HepG2 (cell line): ENCODE results near the gene SIRT6. TPM values are rescaled to one million over a fixed set of nuclear protein-coding genes. Genes with fewer than 3 reads are reported as not detected.
A peak's percentile ranks its signal among the peaks of the same experiment; 100 is the strongest.
"Not testable (repeated sequence)": the region's sequence is repeated elsewhere in the genome, so short reads cannot be mapped to it uniquely, and the experiment has no call there.

ENCODE experiments used
- ATAC-seq: fragments of 200-7000 bp; cut with Tn5 transposase; 3 replicates; pipeline ENCODE4 v1.9.1; 2020; ENCODE audit warnings: mild to moderate bottlenecking, moderate library complexity
- BruUV-seq: library from RNA; stranded (reverse); fragments of 400-500 nt; replicated peaks from 2 replicates; lab custom pipeline; 2021; lab: Mats Ljungman, UMichigan
- CTCF ChIA-PET: fragments of 300-600 bp; formaldehyde crosslinking; extraction: SDS; loops from one replicate; lab custom pipeline; 2021; ENCODE audit warnings: low total read pairs, inconsistent platforms, low intra/inter-chr PET ratio; lab: Yijun Ruan, JAX
- POLR2A ChIA-PET: fragments of 350-600 bp; sonication (Branson Sonifier 250); formaldehyde crosslinking; loops from one replicate; lab custom pipeline; 2020; ENCODE audit warnings: antibody characterized with exemption, inconsistent platforms; lab: Yijun Ruan, JAX
- DNase-seq: peaks from one replicate; pipeline ENCODE4 v3.0.0-alpha.2; 2015; ENCODE audit warnings: low spot score
- FAIRE-seq: peaks from 3 replicates; lab custom pipeline; 2011; peaks lifted over from hg19 to GRCh38; lab: Jason Lieb, UNC
- H2AFZ ChIP-seq: one replicate; pipeline ENCODE4 v1.6.1; 2011; ENCODE audit warnings: low read length, inconsistent platforms
- H3K27ac ChIP-seq: fragments of 300-600 bp; 3 replicates; pipeline ENCODE4 v1.8.0; 2011; ENCODE audit warnings: mixed run types, mild to moderate bottlenecking, mixed read lengths, low read length, inconsistent platforms; ENCODE audit not compliant: insufficient read depth; ENCODE audit errors: extremely low read length
- H3K27me3 ChIP-seq, 2 experiments: fragments of 200-600 bp in 1 of 2; 2 replicates in 1 of 2; 3 replicates in 1 of 2; pipeline versions ENCODE4 v1.6.0 to v1.8.0; 2011; ENCODE audit warnings: low read length in 2 of 2, mild to moderate bottlenecking in 2 of 2, moderate library complexity in 2 of 2, inconsistent platforms in 1 of 2; ENCODE audit not compliant: insufficient read depth in 2 of 2, control insufficient read depth in 1 of 2
- H3K36me3 ChIP-seq, 2 experiments: fragments of 200-600 bp in 1 of 2; replicated peaks in 1 of 2; 2 replicates in 1 of 2; 3 replicates in 1 of 2; pipeline versions ENCODE4 v1.5.1 to v1.8.0; 2011; ENCODE audit warnings: low read length in 2 of 2, inconsistent platforms in 1 of 2; ENCODE audit not compliant: insufficient read depth in 2 of 2, control insufficient read depth in 1 of 2
- H3K4me1 ChIP-seq: 2 replicates; pipeline ENCODE4 v1.5.1; 2012; ENCODE audit warnings: low read length, inconsistent platforms; ENCODE audit not compliant: insufficient read depth
- H3K4me2 ChIP-seq: 2 replicates; pipeline ENCODE4 v1.6.0; 2011; ENCODE audit warnings: low read depth, low read length, inconsistent platforms
- H3K4me3 ChIP-seq, 3 experiments: fragments of 200-600 bp in 1 of 3; sonication (generic), shearing (Covaris generic) in 1 of 3; replicated peaks in 1 of 3; 2 replicates each; pipeline ENCODE4 v1.5.1; 2011 to 2016; ENCODE audit warnings: low read length in 3 of 3, inconsistent platforms in 2 of 3, low read depth in 2 of 3, mild to moderate bottlenecking in 2 of 3, control low read depth in 1 of 3, mixed read lengths in 1 of 3; ENCODE audit not compliant: insufficient read depth in 1 of 3
- H3K79me2 ChIP-seq: one replicate; pipeline ENCODE4 v1.6.1; 2011; ENCODE audit warnings: low read length, inconsistent platforms; ENCODE audit not compliant: insufficient read depth
- H3K9ac ChIP-seq: 2 replicates; pipeline ENCODE4 v1.6.0; 2011; ENCODE audit warnings: mild to moderate bottlenecking, low read depth, low read length, inconsistent platforms; ENCODE audit not compliant: insufficient read depth
- H3K9me3 ChIP-seq: 2 replicates; pipeline ENCODE4 v1.5.1; 2012; ENCODE audit warnings: mild to moderate bottlenecking, low read length
- H4K20me1 ChIP-seq: 2 replicates; pipeline ENCODE4 v1.6.0; 2011; ENCODE audit warnings: inconsistent platforms, mild to moderate bottlenecking, low read length, moderate library complexity; ENCODE audit not compliant: insufficient read depth
- MTA3 ChIP-seq: sonication (generic); formaldehyde crosslinking; IDR thresholded peaks from 2 replicates; pipeline ENCODE4 v1.4.0; 2020; ENCODE audit warnings: missing genetic modification reagents
- ZMAT5 ChIP-seq: sonication (generic); formaldehyde crosslinking; IDR thresholded peaks from 2 replicates; pipeline ENCODE4 v1.5.0; 2020; ENCODE audit warnings: mild to moderate bottlenecking, low read depth, missing genetic modification reagents, borderline replicate concordance
- ZNF275 ChIP-seq: sonication (generic); formaldehyde crosslinking; IDR thresholded peaks from 2 replicates; pipeline ENCODE4 v1.8.0; 2022; ENCODE audit warnings: missing genetic modification reagents, mild to moderate bottlenecking, inconsistent platforms, borderline replicate concordance
- ZNF292 ChIP-seq: sonication (generic); formaldehyde crosslinking; IDR thresholded peaks from 2 replicates; pipeline ENCODE4 v1.8.1; 2022; ENCODE audit warnings: mild to moderate bottlenecking, low read depth, missing genetic modification reagents, borderline replicate concordance
- ZNF556 ChIP-seq: sonication (generic); formaldehyde crosslinking; IDR thresholded peaks from 2 replicates; pipeline ENCODE4 v1.4.0; 2020; ENCODE audit warnings: mild to moderate bottlenecking, missing genetic modification reagents, borderline replicate concordance
- ZNF629 ChIP-seq: sonication (generic); formaldehyde crosslinking; conservative IDR thresholded peaks from 2 replicates; pipeline ENCODE4 v1.5.0; 2020; ENCODE audit warnings: missing genetic modification reagents
- WGBS: methylation state at CpG from one replicate; pipeline ENCODE4 v1.1.6; 2017; ENCODE audit warnings: low lambda C conversion rate; 5-methylcytosine and 5-hydroxymethylcytosine counted together
- in situ Hi-C: cut with HindIII; loops from 2 replicates; pipeline ENCODE4 v1.10.0; 2017; ENCODE audit warnings: low pct_unique_long_range_greater_than_20kb; ENCODE audit not compliant: extremely low pct_ligation_motif_present
- intact Hi-C: fragments of 100-400 bp; cut with micrococcal nuclease; formaldehyde crosslinking; loops from one replicate; pipeline ENCODE4 v1.10.0; 2022; ENCODE audit not compliant: unreplicated experiment
- polyA plus RNA-seq, 8 experiments: library from polyadenylated mRNA; depleted of rRNA in 3 of 8; stranded (reverse) in 7 of 8; unstranded in 1 of 8; fragments of >200 nt; fragmentation: Illumina TruSeq in 4 of 8; extraction: Trizol in 4 of 8; gene quantifications; 2 replicates each; pipeline versions ENCODE4 v1.2.1 to v1.2.3, GENCODE V29; 2011 to 2016; ENCODE audit warnings: low read depth in 4 of 8, missing spikeins in 1 of 8, mixed read lengths in 1 of 8; ENCODE audit not compliant: insufficient read depth in 1 of 8
- total RNA-seq, 5 experiments: library from RNA; depleted of rRNA; stranded (reverse); fragments of >200 nt; fragmentation: Illumina TruSeq; extraction: Trizol; gene quantifications; 2 replicates each; pipeline ENCODE4 v1.2.3, GENCODE V29; 2016; ENCODE audit warnings: low read depth in 1 of 5

SIRT6 gene
- total and polyA plus RNA-seq, 2 of the 13 experiments (the other 11 are each of a cell fraction or from before 2014, with no cell fraction given) = 11.0 to 18.4 TPM

DNA sequence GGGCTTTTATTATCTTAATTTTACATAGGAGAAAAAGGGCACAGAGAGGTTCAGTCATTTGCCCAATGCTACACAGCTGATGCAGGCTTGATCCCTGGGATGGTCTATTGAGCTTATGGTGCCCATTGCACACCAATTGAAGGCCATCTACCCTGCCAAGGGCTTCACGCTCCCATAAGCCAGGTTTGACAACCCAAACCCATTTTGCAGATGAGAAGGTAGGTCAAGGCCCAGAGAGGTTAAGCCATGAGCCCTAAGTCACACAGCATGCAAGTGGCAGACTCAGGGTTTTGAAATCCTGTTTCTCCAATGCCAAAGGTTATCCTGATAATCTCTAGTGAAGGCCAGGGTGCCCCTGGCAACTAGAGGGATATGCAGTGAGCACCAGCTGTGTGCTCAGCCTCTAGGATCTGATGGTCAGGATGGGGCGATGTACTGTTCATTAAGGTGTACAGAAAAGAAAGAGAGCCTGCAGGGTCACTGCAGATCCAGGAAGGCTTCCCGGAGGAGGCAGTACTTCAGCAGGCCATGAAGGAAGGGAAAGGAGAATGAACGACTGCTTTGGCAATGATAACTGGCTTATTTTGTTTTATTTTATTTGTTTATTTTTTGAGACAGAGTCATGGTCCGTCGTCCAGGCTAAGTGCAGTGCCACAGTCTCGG is 20.8 kb downstream of the SIRT6 start (continued):
- TF ChIP-seq MTA3 (CRISPR knock-in tag) = no peak
- TF ChIP-seq ZMAT5 (CRISPR knock-in tag) = no peak
- no peak for TF ChIP-seq ZNF275
- no peak for TF ChIP-seq ZNF292
- TF ChIP-seq ZNF556 (CRISPR knock-in tag) = no peak

- intact Hi-C loops = not testable (repeated sequence)
- POLR2A ChIA-PET = interaction anchor here (0.9 kb wide), 1 partner anchor 11 kb away, joined by 5 read pairs; no protein-coding TSS in a partner anchor
Measured at GRCh38 chr19:4157971-4158370, 24.4 kb downstream of the SIRT6 start.

More at GRCh38 chr19:4157971-4158370, 24.4 kb downstream of the SIRT6 start:
- DNase-seq, H3K4me2 ChIP-seq, CTCF ChIA-PET, BruUV-seq, H3K9ac ChIP-seq, H3K36me3 ChIP-seq, ATAC-seq, H3K27me3 ChIP-seq, H3K4me3 ChIP-seq, H4K20me1 ChIP-seq, H3K79me2 ChIP-seq, H2AFZ ChIP-seq, H3K27ac ChIP-seq, in situ Hi-C loops, FAIRE-seq, H3K9me3 ChIP-seq: not testable (repeated sequence)
- peak; percentile 84 for TF ChIP-seq ZNF629 (CRISPR knock-in tag)
- peaks cover 22% of the 10 kb centered on the region for H3K4me1 ChIP-seq
- 75% methylated on average over 3 of the region's 8 CpGs for WGBS
